Measurements from ENCODE around the gene SLCO4C1. TPM values are rescaled to one million over a fixed set of nuclear protein-coding genes. Genes with fewer than 3 reads are reported as not detected.

SLCO4C1 gene
- total and polyA plus RNA-seq, 11 donors: 0.01 to 0.40 (median 0.16) TPM; not detected in 1

DNA sequence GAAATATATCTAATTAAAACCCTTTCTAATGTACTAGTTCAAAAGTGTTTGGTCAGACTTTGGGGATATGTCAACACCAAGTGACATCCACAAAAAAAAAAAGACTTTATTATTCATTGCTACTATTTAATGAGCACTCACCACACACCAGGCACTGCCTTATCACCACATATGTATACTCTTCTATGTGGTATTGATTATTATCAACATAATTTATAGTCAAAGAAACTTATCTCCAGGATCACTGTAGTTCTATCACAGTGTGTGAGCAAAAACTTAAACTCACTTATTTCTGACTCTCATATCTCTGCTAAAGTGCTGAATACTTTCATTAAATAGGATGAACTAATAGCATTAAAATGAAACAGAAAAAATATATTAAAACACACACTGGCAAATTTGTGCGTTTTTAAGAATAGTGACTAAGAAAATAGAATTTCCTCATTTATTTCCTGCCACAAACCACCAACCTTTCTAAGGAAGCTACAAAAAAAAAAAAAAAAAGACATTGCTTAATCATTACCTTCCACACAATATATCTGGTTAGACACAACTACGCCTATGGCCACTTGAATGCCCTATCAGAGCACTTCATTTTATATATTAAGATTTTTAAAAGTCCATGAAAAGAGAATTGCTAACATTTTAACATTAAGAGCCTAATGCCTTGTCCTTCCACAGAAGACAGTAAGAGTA lies 12.8 kb downstream of the SLCO4C1 start:
- Histone ChIP-seq H3K9me3 (no peaks in the 10 kb centered on the region), H3K27me3 (no peaks in the 10 kb centered on the region), H3K4me1 (peaks cover 0 to 18% (median 0%) of the 10 kb centered on the region in 12 donors), H3K36me3 (no peaks in the 10 kb centered on the region), H3K27ac (no peak overlapping the region), H3K4me3 (no peak overlapping the region)
- TF ChIP-seq POLR2A (IDR thresholded peaks at IDR 0.05) (no peak), CTCF (IDR thresholded peaks at IDR 0.05) (no peak)
- WGBS, 4 donors: 60 to 74% (median 63%) methylated on average over 2 of the region's 2 CpGs
- DNase-seq (no peak), ATAC-seq (no peak)
- intact Hi-C loops (cut with DNase I): no loop called here

- intact Hi-C loops (cut with DNase I): no loop called here
- H3K36me3 ChIP-seq: no peaks in the 10 kb centered on the region
- no peaks in the 10 kb centered on the region for H3K9me3 ChIP-seq
- H3K27ac ChIP-seq: no peak overlapping the region
- TF ChIP-seq POLR2A (IDR thresholded peaks at IDR 0.05): no peak
- no peak for TF ChIP-seq CTCF (IDR thresholded peaks at IDR 0.05)
- 67 to 81% (median 71%) methylated on average over 1 of the region's 1 CpG for WGBS, 4 donors
- DNase-seq (no peak), ATAC-seq (no peak)
- no peak overlapping the region for H3K4me3 ChIP-seq
- H3K27me3 ChIP-seq: no peaks in the 10 kb centered on the region
- peaks cover 0 to 6% (median 0%) of the 10 kb centered on the region in 12 donors for H3K4me1 ChIP-seq
These were observed 16.4 kb downstream of the SLCO4C1 start for GRCh38 chr5:102279711-102280110.

DNA sequence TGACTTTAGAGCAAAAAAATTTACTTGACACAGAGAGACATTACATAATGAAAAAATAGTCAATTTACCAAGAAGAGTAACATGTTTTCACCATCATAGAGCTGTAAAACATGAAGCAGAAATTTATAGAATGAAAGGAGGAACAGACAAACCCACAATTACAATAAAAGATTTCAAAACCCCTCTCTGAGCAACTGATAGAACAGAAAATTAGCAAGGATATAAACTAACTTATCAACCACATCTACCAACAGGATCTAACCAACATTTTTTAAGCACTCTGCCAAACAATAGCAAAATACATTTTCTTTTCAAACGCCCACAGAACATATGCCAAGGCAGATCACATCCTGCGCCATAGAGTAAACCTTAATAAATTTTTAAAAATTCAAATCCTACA lies 17.9 kb downstream of the SLCO4C1 start:
- Histone ChIP-seq H3K27me3 (no peaks in the 10 kb centered on the region), H3K9me3 (no peaks in the 10 kb centered on the region), H3K36me3 (no peaks in the 10 kb centered on the region), H3K4me1 (peaks cover 0 to 5% (median 0%) of the 10 kb centered on the region in 12 donors), H3K4me3 (no peak overlapping the region), H3K27ac (no peak overlapping the region)
- no peak for DNase-seq
- ATAC-seq: no peak
- WGBS, 4 donors: 81 to 87% (median 83%) methylated on average over 2 of the region's 2 CpGs
- intact Hi-C loops (cut with DNase I): no loop called here
- no peak for TF ChIP-seq CTCF (IDR thresholded peaks at IDR 0.05)

DNA sequence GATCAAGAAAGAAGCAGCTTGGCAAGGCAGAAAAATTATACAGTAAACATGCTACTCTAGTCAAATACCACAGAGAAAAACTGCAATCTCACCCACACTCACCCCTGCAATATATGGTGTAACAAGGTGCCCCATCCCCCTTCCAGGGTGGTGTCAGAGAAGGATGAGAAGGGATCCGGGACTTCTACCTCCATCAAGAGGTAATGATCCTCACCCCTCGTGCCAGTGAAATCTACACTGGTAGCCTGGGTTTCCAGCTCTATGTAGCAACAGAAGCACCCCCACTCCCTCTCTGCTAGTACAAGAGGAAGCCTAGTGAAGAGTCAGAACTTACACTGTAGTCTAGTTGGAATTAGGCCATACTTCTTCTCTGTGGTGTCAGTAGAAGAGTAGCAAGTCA lies 18.9 kb downstream of the SLCO4C1 start:
- H3K9me3 ChIP-seq: no peaks in the 10 kb centered on the region
- 83 to 90% (median 88%) methylated on average over 2 of the region's 2 CpGs for WGBS, 4 donors
- no peaks in the 10 kb centered on the region for H3K27me3 ChIP-seq
- H3K36me3 ChIP-seq: no peaks in the 10 kb centered on the region
- H3K27ac ChIP-seq: no peak overlapping the region
- ATAC-seq (no peak), DNase-seq (no peak)
- TF ChIP-seq POLR2A (IDR thresholded peaks at IDR 0.05): no peak
- TF ChIP-seq CTCF (IDR thresholded peaks at IDR 0.05): no peak
- H3K4me3 ChIP-seq: no peak overlapping the region
- no peaks in the 10 kb centered on the region for H3K4me1 ChIP-seq
- intact Hi-C loops (cut with DNase I): no loop called here

Measured in heart left ventricle (tissue), 16 donors.